Measurements from ENCODE around the gene MAP3K4.

DNA sequence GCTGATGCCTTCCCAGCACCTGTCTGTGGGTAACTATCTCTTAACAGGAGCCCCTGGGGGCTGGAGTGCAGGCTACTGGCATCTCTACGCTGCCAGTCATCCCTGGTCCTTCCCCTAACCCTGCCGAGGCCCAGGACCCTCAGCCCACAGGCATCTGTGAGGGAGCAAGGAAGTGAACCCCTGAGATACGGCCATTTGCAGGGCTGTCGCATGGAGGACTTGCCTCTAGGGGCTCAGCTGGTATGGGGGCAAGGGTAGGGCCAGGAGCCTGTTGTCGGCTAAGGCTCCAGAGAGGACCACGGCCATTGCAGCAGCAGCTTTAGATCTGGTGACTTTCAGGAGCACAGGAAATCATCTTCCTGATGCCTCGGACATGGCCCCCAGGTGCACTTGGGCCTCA is 49.7 kb downstream of the MAP3K4 start:
- no peak for TF ChIP-seq POLR2AphosphoS5 (IDR thresholded peaks at IDR 0.05; ENCODE audit: low read depth, low read length)
- TF ChIP-seq TAF1 (IDR thresholded peaks at IDR 0.05; ENCODE audit: borderline replicate concordance, low read depth, low read length) = no peak

Data from GM12892 (cell line).